Retinal pigment epithelial cell (primary cell): ENCODE data around the gene KLK7.

Experiments
- DNase-seq: peaks from one replicate; pipeline ENCODE4 v3.0.0-alpha.2; 2010; ENCODE audit warnings: low read depth
- H3K4me3 ChIP-seq: 2 replicates; pipeline ENCODE4 v1.5.1; 2011; ENCODE audit warnings: mild to moderate bottlenecking, low read length, control low read depth, moderate library complexity
- CTCF ChIP-seq: conservative IDR thresholded peaks from 2 replicates; pipeline ENCODE4 v1.5.1; 2011; ENCODE audit warnings: low read depth, low read length, control low read depth, inconsistent platforms

Gene KLK7

GRCh38 chr19:51027126-51027806 is 43.5 kb upstream of the KLK7 start:
- TF ChIP-seq CTCF = no peak

GRCh38 chr19:51026554-51026831 is 42.8 kb upstream of the KLK7 start, which contains the start of gene KLK11:
Gene KLK11, minus strand, starts transcription at chr19:51026616. Its CDS starts 985 bp downstream, at chr19:51025631.
- no peak for TF ChIP-seq CTCF
- H3K4me3 ChIP-seq = peak within 1 kb of the TSS; percentile 44
- DNase-seq = no peak

More at GRCh38 chr19:51027126-51027806, 43.5 kb upstream of the KLK7 start:
- no peak overlapping the region for H3K4me3 ChIP-seq
- no peak for DNase-seq

- no peak for TF ChIP-seq CTCF
- H3K4me3 ChIP-seq = peak overlapping the region; percentile 44
- no peak for DNase-seq
These were observed 42.3 kb upstream of the KLK7 start for GRCh38 chr19:51025809-51026553.

GRCh38 chr19:51025401-51025800 is 41.7 kb upstream of the KLK7 start:
- DNase-seq = no peak
- no peak for TF ChIP-seq CTCF
- H3K4me3 ChIP-seq = no peak overlapping the region

- TF ChIP-seq CTCF = no peak
- H3K4me3 ChIP-seq = no peak overlapping the region
- DNase-seq = no peak
These were observed 41.2 kb upstream of the KLK7 start for GRCh38 chr19:51024924-51025323.

GRCh38 chr19:51023946-51024345 is 40.2 kb upstream of the KLK7 start:
- no peak for TF ChIP-seq CTCF
- no peak for DNase-seq

GRCh38 chr19:51022526-51022925 is 38.8 kb upstream of the KLK7 start:
- TF ChIP-seq CTCF = no peak
- no peak overlapping the region for H3K4me3 ChIP-seq
- DNase-seq = no peak

More at GRCh38 chr19:51023946-51024345, 40.2 kb upstream of the KLK7 start:
- H3K4me3 ChIP-seq = no peak overlapping the region
